H1 (cell line): Measurements from ENCODE around the gene ZNF320. TPM values are rescaled to one million over a fixed set of nuclear protein-coding genes. Genes with fewer than 3 reads are reported as not detected.
A peak's percentile ranks its signal among the peaks of the same experiment; 100 is the strongest.

Experiments used
- CTCF ChIA-PET: fragments of 300-600 bp; sonication (Branson Sonifier 250); formaldehyde crosslinking; loops from one replicate; lab custom pipeline; 2021; ENCODE audit not compliant: partially characterized antibody; lab: Charles Lee
- POLR2A ChIA-PET: fragments of 300-600 bp; sonication (Branson Sonifier 250); formaldehyde crosslinking; loops from one replicate; lab custom pipeline; 2021; ENCODE audit warnings: inconsistent platforms; ENCODE audit not compliant: partially characterized antibody; lab: Charles Lee
- DNase-seq, 2 experiments: peaks; one replicate each; pipeline versions ENCODE4 v3.0.0 to v3.0.0-alpha.2; 2010 to 2022; ENCODE audit warnings: low spot score in 2 of 2, low read depth in 1 of 2, mixed read lengths in 1 of 2
- FAIRE-seq: peaks from 2 replicates; lab custom pipeline; 2011; peaks lifted over from hg19 to GRCh38; lab: Jason Lieb, UNC
- H2AFZ ChIP-seq: 2 replicates; pipeline ENCODE4 v1.8.1; 2012; ENCODE audit warnings: low read length, inconsistent platforms
- H2AK5ac ChIP-seq: 2 replicates; pipeline ENCODE4 v1.6.1; 2013; ENCODE audit warnings: low read depth, low read length
- H2BK120ac ChIP-seq: replicated peaks from 2 replicates; pipeline ENCODE3; 2013; ENCODE audit warnings: low read depth, low read length, inconsistent platforms
- H2BK12ac ChIP-seq: 2 replicates; pipeline ENCODE4 v1.6.1; 2013; ENCODE audit warnings: low read depth, low read length
- H2BK15ac ChIP-seq: 2 replicates; pipeline ENCODE4 v1.6.1; 2013; ENCODE audit warnings: low read length
- H2BK20ac ChIP-seq: 2 replicates; pipeline ENCODE4 v1.6.1; 2013; ENCODE audit warnings: low read length
- H2BK5ac ChIP-seq: 2 replicates; pipeline ENCODE4 v1.6.1; 2013; ENCODE audit warnings: low read depth, low read length
- H3K14ac ChIP-seq: 2 replicates; pipeline ENCODE4 v1.6.1; 2013; ENCODE audit warnings: inconsistent platforms; ENCODE audit not compliant: insufficient read length
- H3K18ac ChIP-seq: 2 replicates; pipeline ENCODE4 v1.6.1; 2013; ENCODE audit warnings: low read length; ENCODE audit errors: extremely low read depth
- H3K23ac ChIP-seq: 2 replicates; pipeline ENCODE4 v1.6.1; 2013; ENCODE audit warnings: inconsistent platforms; ENCODE audit not compliant: insufficient read length
- H3K23me2 ChIP-seq: 2 replicates; pipeline ENCODE4 v1.6.1; 2013; ENCODE audit warnings: low read depth, low read length
- H3K27ac ChIP-seq: 2 replicates; pipeline ENCODE4 v1.6.1; 2011; ENCODE audit warnings: low read depth, low read length, inconsistent platforms
- H3K27me3 ChIP-seq, 4 experiments: replicated peaks in 1 of 4; 1 replicate in 1 of 4; 2 replicates in 3 of 4; pipeline versions ENCODE4 v1.6.1 to v1.8.1; 2011 to 2013; ENCODE audit warnings: low read length in 3 of 4, mild to moderate bottlenecking in 3 of 4, inconsistent platforms in 2 of 4, mixed read lengths in 2 of 4, moderate library complexity in 1 of 4; ENCODE audit not compliant: control insufficient read depth in 3 of 4, insufficient read depth in 3 of 4; ENCODE audit errors: extremely low read depth in 1 of 4
- H3K36me3 ChIP-seq, 4 experiments: 2 replicates each; pipeline versions ENCODE4 v1.6.1 to v1.8.1; 2011 to 2013; ENCODE audit warnings: mild to moderate bottlenecking in 4 of 4, low read length in 3 of 4, moderate library complexity in 2 of 4, control low read depth in 1 of 4, inconsistent platforms in 1 of 4; ENCODE audit not compliant: insufficient read depth in 4 of 4, control insufficient read depth in 2 of 4
- H3K4ac ChIP-seq: replicated peaks from 2 replicates; pipeline ENCODE3; 2013; ENCODE audit warnings: low read length, low read depth, mixed read lengths, inconsistent platforms; ENCODE audit not compliant: insufficient read length
- H3K4me1 ChIP-seq, 4 experiments: replicated peaks in 1 of 4; 1 replicate in 1 of 4; 2 replicates in 3 of 4; pipeline versions ENCODE4 v1.6.1 to v1.8.1; 2011 to 2013; ENCODE audit warnings: low read length in 3 of 4, inconsistent platforms in 2 of 4, mixed read lengths in 1 of 4; ENCODE audit not compliant: insufficient read depth in 4 of 4, control insufficient read depth in 3 of 4
- H3K4me2 ChIP-seq, 2 experiments: 2 replicates each; pipeline versions ENCODE4 v1.6.1 to v1.8.1; 2011 to 2013; ENCODE audit warnings: low read depth in 2 of 2, low read length in 2 of 2, control low read depth in 1 of 2, inconsistent platforms in 1 of 2, mild to moderate bottlenecking in 1 of 2; ENCODE audit not compliant: insufficient read depth in 1 of 2
- H3K4me3 ChIP-seq, 4 experiments: fragments of 200-600, 300-600 bp in 1 of 4; sonication (generic), shearing (Covaris generic), sonication (Bioruptor Twin) in 1 of 4; 2 replicates each; pipeline versions ENCODE4 v1.5.1 to v1.8.1; 2011 to 2016; ENCODE audit warnings: low read length in 4 of 4, low read depth in 3 of 4, control low read depth in 2 of 4, inconsistent platforms in 2 of 4, mild to moderate bottlenecking in 2 of 4, mixed read lengths in 1 of 4, moderate library complexity in 1 of 4; ENCODE audit not compliant: insufficient read depth in 2 of 4; ENCODE audit errors: extremely low read depth in 1 of 4
- H3K56ac ChIP-seq: replicated peaks from 2 replicates; pipeline ENCODE3; 2013; ENCODE audit warnings: low read depth, mild to moderate bottlenecking, mixed read lengths, low read length, inconsistent platforms; ENCODE audit not compliant: insufficient read length
- H3K79me1 ChIP-seq: 2 replicates; pipeline ENCODE4 v1.6.1; 2013; ENCODE audit warnings: low read depth, low read length, control low read depth
- H3K79me2 ChIP-seq, 2 experiments: 2 replicates each; pipeline versions ENCODE4 v1.6.1 to v1.8.1; 2012 to 2013; ENCODE audit warnings: low read length in 2 of 2, mild to moderate bottlenecking in 2 of 2, inconsistent platforms in 1 of 2; ENCODE audit not compliant: insufficient read depth in 2 of 2, control insufficient read depth in 1 of 2
- H3K9ac ChIP-seq, 4 experiments: replicated peaks in 1 of 4; 1 replicate in 1 of 4; 2 replicates in 3 of 4; pipeline versions ENCODE4 v1.6.1 to v1.8.1; 2011 to 2013; ENCODE audit warnings: low read depth in 3 of 4, low read length in 3 of 4, control low read depth in 2 of 4, mild to moderate bottlenecking in 2 of 4, moderate library complexity in 2 of 4, inconsistent platforms in 1 of 4; ENCODE audit errors: extremely low read depth in 1 of 4
- H3K9me3 ChIP-seq, 2 experiments: 2 replicates each; pipeline versions ENCODE4 v1.6.1 to v1.8.1; 2012 to 2013; ENCODE audit warnings: mild to moderate bottlenecking in 2 of 2, moderate library complexity in 2 of 2, control low read depth in 1 of 2, inconsistent platforms in 1 of 2, low read depth in 1 of 2, low read length in 1 of 2, mixed read lengths in 1 of 2; ENCODE audit not compliant: insufficient read depth in 2 of 2
- H4K20me1 ChIP-seq, 2 experiments: replicated peaks in 1 of 2; 2 replicates each; pipeline versions ENCODE3 to v1.8.1; 2011 to 2013; ENCODE audit warnings: inconsistent platforms in 2 of 2, low read length in 2 of 2, mild to moderate bottlenecking in 1 of 2; ENCODE audit not compliant: insufficient read depth in 2 of 2, control insufficient read depth in 1 of 2
- H4K5ac ChIP-seq: 2 replicates; pipeline ENCODE4 v1.6.1; 2013; ENCODE audit warnings: low read length, low read depth, mixed read lengths, inconsistent platforms; ENCODE audit not compliant: insufficient read length
- H4K8ac ChIP-seq: 2 replicates; pipeline ENCODE4 v1.8.0; 2013; ENCODE audit warnings: mild to moderate bottlenecking, moderate library complexity, low read length, inconsistent platforms; ENCODE audit not compliant: insufficient read depth; ENCODE audit errors: extremely low read depth
- H4K91ac ChIP-seq: replicated peaks from 2 replicates; pipeline ENCODE3; 2013; ENCODE audit warnings: low read length, mixed read lengths, inconsistent platforms; ENCODE audit not compliant: insufficient read length
- ATF2 ChIP-seq: IDR thresholded peaks from 2 replicates; pipeline ENCODE4 v1.6.1; 2012; ENCODE audit warnings: low read length, inconsistent platforms
- BACH1 ChIP-seq: IDR thresholded peaks from 2 replicates; pipeline ENCODE4 v1.6.1; 2012; ENCODE audit warnings: low read length, improper control_type of control experiment
- HDAC6 ChIP-seq: IDR thresholded peaks from one replicate; pipeline ENCODE4 v1.7.1; 2012; ENCODE audit warnings: low read depth, mild to moderate bottlenecking, inconsistent platforms, low read length, moderate library complexity
- JUND ChIP-seq: IDR thresholded peaks from 2 replicates; pipeline ENCODE4 v1.6.1; 2011; ENCODE audit warnings: mild to moderate bottlenecking, improper control_type of control experiment, low read length
- KDM4A ChIP-seq: IDR thresholded peaks from one replicate; pipeline ENCODE4 v1.7.1; 2012; ENCODE audit warnings: low read depth, mild to moderate bottlenecking, moderate library complexity, low read length, inconsistent platforms; ENCODE audit not compliant: severe bottlenecking
- NANOG ChIP-seq: IDR thresholded peaks from 2 replicates; pipeline ENCODE4 v1.6.1; 2011; ENCODE audit warnings: low read length, low read depth, mild to moderate bottlenecking, inconsistent platforms; ENCODE audit not compliant: insufficient read depth, poor library complexity, severe bottlenecking
- NRF1 ChIP-seq: IDR thresholded peaks from 2 replicates; pipeline ENCODE4 v1.6.1; 2011; ENCODE audit warnings: mild to moderate bottlenecking, low read depth, low read length, improper control_type of control experiment
- PHF8 ChIP-seq: fragments of 200-600 bp; sonication (generic); conservative IDR thresholded peaks from 2 replicates; pipeline ENCODE4 v1.7.1; 2012; ENCODE audit warnings: low read depth, mild to moderate bottlenecking, inconsistent platforms, low read length, moderate library complexity
- TAF1 ChIP-seq: IDR thresholded peaks from 2 replicates; pipeline ENCODE4 v1.6.1; 2011; ENCODE audit warnings: mild to moderate bottlenecking, low read depth, low read length
- WGBS, 2 experiments: shearing (Covaris generic) in 1 of 2; methylation state at CpG; one replicate each; pipeline versions ENCODE4 v1.1.6 to v1.1.7; 2013 to 2015; ENCODE audit warnings: low lambda C conversion rate in 2 of 2, mixed read lengths in 2 of 2, inconsistent platforms in 1 of 2, low coverage in 1 of 2, missing lambda C conversion rate in 1 of 2; ENCODE audit not compliant: insufficient replicate concordance in 2 of 2, insufficient coverage in 1 of 2, insufficient read length in 1 of 2; ENCODE audit errors: extremely low coverage in 1 of 2, missing lambda C conversion rate in 1 of 2; 5-methylcytosine and 5-hydroxymethylcytosine counted together
- polyA plus RNA-seq, 7 experiments: library from polyadenylated mRNA; depleted of rRNA in 3 of 7; stranded (reverse) in 5 of 7; unstranded in 2 of 7; fragments of >200 nt in 5 of 7; fragments of 200-250 nt in 2 of 7; gene quantifications; 1 replicate in 5 of 7; 2 replicates in 1 of 7; 4 replicates in 1 of 7; pipeline versions ENCODE4 v1.2.1 to v1.2.3, GENCODE V29; 2011 to 2013; ENCODE audit warnings: missing spikeins in 2 of 7, mixed read lengths in 2 of 7
- total RNA-seq: library from RNA; stranded (reverse); fragmentation: NEBNext Ultra II Directional; extraction: Animal tissue kit (Norgen Biotek cat#: 25700); gene quantifications from 2 replicates; pipeline ENCODE4 v1.2.1, GENCODE V29; 2021

Gene ZNF320
- total and polyA plus RNA-seq, 2 of the 8 experiments (the other 6 are each of a cell fraction or from before 2014, with no cell fraction given) = 20.6 to 26.8 TPM

- H3K27ac ChIP-seq = peak within 1 kb of the TSS; percentile 77; the same call in 1 of the 2 replicates
- peak within 1 kb of the TSS; percentile 38 to 85 (median 56) for H3K9ac ChIP-seq
- peaks cover 0 to 8% (median 4%) of the 10 kb centered on the region in 4 experiments; a peak in 3 of 7 replicates for H3K4me1 ChIP-seq
- H3K79me2 ChIP-seq = no peaks in the 10 kb centered on the region
- H3K36me3 ChIP-seq = peaks cover 0 to 3% (median 0%) of the 10 kb centered on the region in 4 experiments; a peak in 2 of 8 replicates
- peak within 1 kb of the TSS; percentile 11 for H4K5ac ChIP-seq
- H3K9me3 ChIP-seq = no peaks in the 10 kb centered on the region
- H2BK15ac ChIP-seq = no peak within 1 kb of the TSS
- peak within 1 kb of the TSS; percentile 32 for H3K18ac ChIP-seq
- H3K23ac ChIP-seq = no peak within 1 kb of the TSS
- H4K8ac ChIP-seq = peak within 1 kb of the TSS; percentile 43; the same call in 1 of the 2 replicates
- ChIA-PET CTCF (no interaction called here), POLR2A (interaction anchor here (1.3 to 1.9 kb wide), 4 partner anchors 21 to 49 kb away, joined by 3 to 4 read pairs (median 4); partner anchors contain the start of gene ZNF320)
- H3K27me3 ChIP-seq = no peaks in the 10 kb centered on the region; a peak in 1 of 7 replicates
- peak within 1 kb of the TSS; percentile 1 for H3K56ac ChIP-seq
- H3K23me2 ChIP-seq = peaks cover 2% of the 10 kb centered on the region; the same call in 1 of the 2 replicates
- H2AFZ ChIP-seq = peak within 1 kb of the TSS; percentile 97
- H3K4me3 ChIP-seq = peak within 1 kb of the TSS; percentile 82 to 94 (median 90)
- peak; percentile 60 to 93 for DNase-seq
- H3K4ac ChIP-seq = no peak within 1 kb of the TSS
- H3K14ac ChIP-seq = no peak within 1 kb of the TSS
- H4K91ac ChIP-seq = no peak within 1 kb of the TSS
- WGBS, 2 experiments = 3% methylated on average over 46 of the region's 55 CpGs; no CpG with 5 or more reads in 1 of the 2 experiments
- peak within 1 kb of the TSS; percentile 71 to 78 for H3K4me2 ChIP-seq
- no peak within 1 kb of the TSS for H2BK120ac ChIP-seq
- no peak within 1 kb of the TSS for H2BK12ac ChIP-seq
- no peak within 1 kb of the TSS for H2AK5ac ChIP-seq
- peaks cover 0 to 1% of the 10 kb centered on the region in 2 experiments for H4K20me1 ChIP-seq
- no peak within 1 kb of the TSS for H2BK20ac ChIP-seq
- FAIRE-seq = no peak
- peak within 1 kb of the TSS; percentile 50; the same call in 1 of the 2 replicates for H2BK5ac ChIP-seq
- H3K79me1 ChIP-seq = no peaks in the 10 kb centered on the region
- no peak for TF ChIP-seq NRF1
- TF ChIP-seq KDM4A = peak; percentile 56
- TF ChIP-seq HDAC6 = no peak
- no peak for TF ChIP-seq NANOG
- TF ChIP-seq JUND = no peak
- no peak for TF ChIP-seq ATF2
- peak; percentile 74 for TF ChIP-seq PHF8
- TF ChIP-seq TAF1 = peak; percentile 36; the same call in 1 of the 2 replicates
- TF ChIP-seq BACH1 = 0 out of 2 replicates have a peak, but pooled peaks have one; percentile 6
Observed at GRCh38 chr19:52922841-52923777, 25.7 kb upstream of the ZNF320 start, which contains the start of gene ZNF888. TSS of gene ZNF888 (minus strand) at chr19:52923428. CDS start at chr19:52917873, 5,555 bp downstream.
